B cell (primary cell): ENCODE results near the gene CPNE2. TPM values are rescaled to one million over a fixed set of nuclear protein-coding genes. Genes with fewer than 3 reads are reported as not detected.

Source experiments
- ATAC-seq: fragments of 200-7000 bp; cut with Tn5 transposase; one replicate; pipeline ENCODE4 v1.10.0; 2021; ENCODE audit warnings: low read depth, mild to moderate bottlenecking, moderate number of reproducible peaks, moderate library complexity
- CTCF ChIA-PET: fragments of 350-600 bp; sonication (Branson Sonifier 250); formaldehyde crosslinking; loops from one replicate; lab custom pipeline; 2021; ENCODE audit warnings: antibody characterized with exemption, inconsistent platforms; lab: Charles Lee
- POLR2A ChIA-PET: fragments of 350-600 bp; sonication (Branson Sonifier 250); formaldehyde crosslinking; loops from one replicate; lab custom pipeline; 2021; ENCODE audit warnings: antibody characterized with exemption; lab: Charles Lee
- DNase-seq: peaks from one replicate; pipeline ENCODE4 v3.0.0; 2013
- H2AFZ ChIP-seq: 2 replicates; pipeline ENCODE4 v1.6.1; 2012; ENCODE audit warnings: mild to moderate bottlenecking, low read depth, low read length; ENCODE audit not compliant: insufficient read depth, poor library complexity, severe bottlenecking
- H3K27ac ChIP-seq, 2 donors: 1 replicate in 1 of 2; 2 replicates in 1 of 2; pipeline ENCODE4 v1.5.1; 2012 to 2013; ENCODE audit warnings: low read length in 2 of 2, mild to moderate bottlenecking in 2 of 2, moderate library complexity in 1 of 2
- H3K27me3 ChIP-seq, 4 experiments: fragments of 200-600 bp in 1 of 4; sonication (generic) in 1 of 4; replicated peaks in 1 of 4; 1 replicate in 2 of 4; 2 replicates in 2 of 4; pipeline versions ENCODE4 v1.6.1 to v1.7.0; 2013 to 2016; ENCODE audit warnings: low read length in 3 of 4, mild to moderate bottlenecking in 2 of 4, mixed read lengths in 1 of 4, moderate library complexity in 1 of 4; ENCODE audit not compliant: insufficient read depth in 4 of 4, control insufficient read depth in 3 of 4; ENCODE audit errors: control extremely low read depth in 1 of 4
- H3K36me3 ChIP-seq, 2 experiments: replicated peaks in 1 of 2; 1 replicate in 1 of 2; 2 replicates in 1 of 2; pipeline versions ENCODE4 v1.6.1 to v1.7.1; 2013; ENCODE audit warnings: low read length in 1 of 2; ENCODE audit not compliant: insufficient read depth in 2 of 2, control insufficient read depth in 1 of 2; ENCODE audit errors: control extremely low read depth in 1 of 2, extremely low read depth in 1 of 2
- H3K4me1 ChIP-seq, 2 donors: fragments of 200-600 bp in 1 of 2; sonication (generic) in 1 of 2; 1 replicate in 1 of 2; 2 replicates in 1 of 2; pipeline versions ENCODE4 v1.5.1 to v1.6.1; 2013 to 2017; ENCODE audit warnings: low read length in 2 of 2; ENCODE audit not compliant: control insufficient read depth in 2 of 2, insufficient read depth in 2 of 2
- H3K4me2 ChIP-seq: replicated peaks from 2 replicates; pipeline ENCODE3; 2012; ENCODE audit warnings: mild to moderate bottlenecking, low read depth, low read length; ENCODE audit not compliant: poor library complexity, severe bottlenecking
- H3K4me3 ChIP-seq, 5 experiments: fragments of 200-600 bp in 1 of 5; sonication (generic) in 1 of 5; 1 replicate in 3 of 5; 2 replicates in 2 of 5; pipeline versions ENCODE4 v1.5.1 to v1.7.0; 2011 to 2016; ENCODE audit warnings: low read length in 4 of 5, mild to moderate bottlenecking in 4 of 5, low read depth in 2 of 5, control low read depth in 1 of 5, moderate library complexity in 1 of 5; ENCODE audit not compliant: insufficient read depth in 1 of 5; ENCODE audit errors: control extremely low read depth in 1 of 5, extremely low read depth in 1 of 5
- H3K79me2 ChIP-seq: fragments of 200-600 bp; sonication (generic); one replicate; pipeline ENCODE4 v1.6.0; 2016; ENCODE audit warnings: low read length; ENCODE audit not compliant: control insufficient read depth, insufficient read depth
- H3K9ac ChIP-seq: fragments of 200-600 bp; sonication (generic); 2 replicates; pipeline ENCODE4 v1.6.1; 2017; ENCODE audit warnings: mild to moderate bottlenecking, low read length, moderate library complexity
- H3K9me3 ChIP-seq, 3 donors: one replicate each; pipeline versions ENCODE4 v1.6.1 to v1.7.1; 2013; ENCODE audit warnings: low read length in 2 of 3; ENCODE audit not compliant: control insufficient read depth in 2 of 3, insufficient read depth in 1 of 3; ENCODE audit errors: control extremely low read depth in 1 of 3
- H4K20me1 ChIP-seq: 2 replicates; pipeline ENCODE4 v1.6.0; 2012; ENCODE audit warnings: mild to moderate bottlenecking, low read length; ENCODE audit not compliant: insufficient read depth, control insufficient read depth, poor library complexity, severe bottlenecking
- H3K27ac Mint-ChIP-seq: one replicate; pipeline ENCODE4 v1.8.0; 2021; ENCODE audit warnings: mixed read lengths
- H3K27me3 Mint-ChIP-seq: one replicate; pipeline ENCODE4 v1.8.0; 2021; ENCODE audit warnings: mixed read lengths
- H3K4me1 Mint-ChIP-seq: one replicate; pipeline ENCODE4 v1.8.0; 2021; ENCODE audit warnings: mixed read lengths
- H3K4me3 Mint-ChIP-seq: one replicate; pipeline ENCODE4 v1.8.0; 2021; ENCODE audit warnings: mixed read lengths
- H3K9me3 Mint-ChIP-seq: one replicate; pipeline ENCODE4 v1.8.0; 2022; ENCODE audit warnings: mixed read lengths; ENCODE audit not compliant: insufficient read depth
- CTCF ChIP-seq: fragments of 200-600 bp; IDR thresholded peaks from one replicate; pipeline ENCODE4 v1.8.0; 2022; ENCODE audit warnings: antibody characterized with exemption, mild to moderate bottlenecking
- EZH2 ChIP-seq: IDR thresholded peaks from 2 replicates; pipeline ENCODE4 v1.6.1; 2012; ENCODE audit warnings: borderline replicate concordance, low read depth, mild to moderate bottlenecking, moderate library complexity, low read length; ENCODE audit not compliant: insufficient read depth, poor library complexity, severe bottlenecking
- WGBS: methylation state at CpG from one replicate; pipeline ENCODE4 v1.1.5; 2013; ENCODE audit warnings: missing lambda C conversion rate; ENCODE audit not compliant: insufficient coverage; 5-methylcytosine and 5-hydroxymethylcytosine counted together
- intact Hi-C: fragments of 100-400 bp; cut with micrococcal nuclease; formaldehyde crosslinking; loops from one replicate; pipeline ENCODE4 v1.10.0; 2022
- polyA plus RNA-seq: library from polyadenylated mRNA; depleted of rRNA; stranded (reverse); fragments of >200 nt; gene quantifications from 2 replicates; pipeline ENCODE4 v1.2.3, GENCODE V29; 2012
- total RNA-seq, 2 donors: library from RNA; stranded (reverse); fragments of 120-200 nt in 1 of 2; gene quantifications; 1 replicate in 1 of 2; 2 replicates in 1 of 2; pipeline versions ENCODE4 v1.2.3 to v1.2.4, GENCODE V29; 2013 to 2022

CPNE2 gene
- total and polyA plus RNA-seq, 2 donors (not counting 1 experiment from before 2014, with no cell fraction given): 1.5 to 2.9 TPM

GRCh38 chr16:57166951-57167350, 74.6 kb downstream of the CPNE2 start:
- POLR2A ChIA-PET: no interaction called here
- peaks cover 1 to 75% of the 10 kb centered on the region in 2 experiments for H3K36me3 ChIP-seq
- CTCF ChIA-PET: interaction anchor here (1.0 to 1.8 kb wide), 3 partner anchors 15 to 389 kb away, joined by 3 to 4 read pairs (median 3); no protein-coding TSS in a partner anchor
- DNase-seq (no peak), ATAC-seq (no peak)
- H3K9ac ChIP-seq: no peak overlapping the region
- intact Hi-C loops: loop anchor here (5.0 to 10.0 kb wide), 2 partner anchors 232 to 300 kb away; partner anchors contain the start of genes HERPUD1 and SLC12A3
- no peak overlapping the region for H2AFZ ChIP-seq
- WGBS: 96% methylated on average over 3 of the region's 7 CpGs
- Mint-ChIP-seq H3K27me3 (no peaks in the 10 kb centered on the region), H3K4me3 (no peak overlapping the region), H3K4me1 (peaks cover 8% of the 10 kb centered on the region), H3K27ac (no peak overlapping the region), H3K9me3 (no peaks in the 10 kb centered on the region)
- no peaks in the 10 kb centered on the region for H3K4me1 ChIP-seq
- no peak for TF ChIP-seq EZH2
- TF ChIP-seq CTCF: no peak
- no peaks in the 10 kb centered on the region for H3K27me3 ChIP-seq
- H3K27ac ChIP-seq: no peak overlapping the region
- H3K4me3 ChIP-seq: no peak overlapping the region
- H3K9me3 ChIP-seq: no peaks in the 10 kb centered on the region
- peaks cover 21% of the 10 kb centered on the region for H3K79me2 ChIP-seq
- no peak overlapping the region for H3K4me2 ChIP-seq
- H4K20me1 ChIP-seq: peaks cover 4% of the 10 kb centered on the region

- H3K4me3 ChIP-seq: no peak overlapping the region
These were observed 75.2 kb downstream of the CPNE2 start for GRCh38 chr16:57167538-57167937.

More at GRCh38 chr16:57167538-57167937, 75.2 kb downstream of the CPNE2 start:
- Histone ChIP-seq H3K9me3 (no peaks in the 10 kb centered on the region), H3K79me2 (peaks cover 18% of the 10 kb centered on the region), H3K36me3 (peaks cover 1 to 77% of the 10 kb centered on the region in 2 experiments), H3K4me2 (no peak overlapping the region), H3K9ac (no peak overlapping the region), H4K20me1 (peaks cover 4% of the 10 kb centered on the region), H3K27me3 (no peaks in the 10 kb centered on the region), H3K27ac (no peak overlapping the region), H2AFZ (no peak overlapping the region), H3K4me1 (no peaks in the 10 kb centered on the region)
- TF ChIP-seq CTCF (no peak), EZH2 (no peak)
- intact Hi-C loops: loop anchor here (5.0 to 10.0 kb wide), 2 partner anchors 233 to 300 kb away; partner anchors contain the start of genes HERPUD1 and SLC12A3
- H3K4me1 Mint-ChIP-seq: peaks cover 8% of the 10 kb centered on the region
- ChIA-PET POLR2A (no interaction called here), CTCF (interaction anchor here (0.7 to 1.0 kb wide), 3 partner anchors 74 to 375 kb away, joined by 3 to 8 read pairs (median 5); no protein-coding TSS in a partner anchor)
- DNase-seq (no peak), ATAC-seq (no peak)
- no peaks in the 10 kb centered on the region for H3K9me3 Mint-ChIP-seq
- WGBS: 83% methylated on average over 2 of the region's 3 CpGs
- no peak overlapping the region for H3K27ac Mint-ChIP-seq
- H3K27me3 Mint-ChIP-seq: no peaks in the 10 kb centered on the region
- H3K4me3 Mint-ChIP-seq: no peak overlapping the region
